ENCODE data around the gene ZCCHC3. TPM values are rescaled to one million over a fixed set of nuclear protein-coding genes. Genes with fewer than 3 reads are reported as not detected.
"Not testable (repeated sequence)": the region's sequence is repeated elsewhere in the genome, so short reads cannot be mapped to it uniquely, and the experiment has no call there.

ZCCHC3 gene, protein sequence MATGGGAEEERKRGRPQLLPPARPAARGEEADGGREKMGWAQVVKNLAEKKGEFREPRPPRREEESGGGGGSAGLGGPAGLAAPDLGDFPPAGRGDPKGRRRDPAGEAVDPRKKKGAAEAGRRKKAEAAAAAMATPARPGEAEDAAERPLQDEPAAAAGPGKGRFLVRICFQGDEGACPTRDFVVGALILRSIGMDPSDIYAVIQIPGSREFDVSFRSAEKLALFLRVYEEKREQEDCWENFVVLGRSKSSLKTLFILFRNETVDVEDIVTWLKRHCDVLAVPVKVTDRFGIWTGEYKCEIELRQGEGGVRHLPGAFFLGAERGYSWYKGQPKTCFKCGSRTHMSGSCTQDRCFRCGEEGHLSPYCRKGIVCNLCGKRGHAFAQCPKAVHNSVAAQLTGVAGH
- total RNA-seq: 10 to 100 TPM; 14.3 to 31.7 (median 20.6) TPM

DNA sequence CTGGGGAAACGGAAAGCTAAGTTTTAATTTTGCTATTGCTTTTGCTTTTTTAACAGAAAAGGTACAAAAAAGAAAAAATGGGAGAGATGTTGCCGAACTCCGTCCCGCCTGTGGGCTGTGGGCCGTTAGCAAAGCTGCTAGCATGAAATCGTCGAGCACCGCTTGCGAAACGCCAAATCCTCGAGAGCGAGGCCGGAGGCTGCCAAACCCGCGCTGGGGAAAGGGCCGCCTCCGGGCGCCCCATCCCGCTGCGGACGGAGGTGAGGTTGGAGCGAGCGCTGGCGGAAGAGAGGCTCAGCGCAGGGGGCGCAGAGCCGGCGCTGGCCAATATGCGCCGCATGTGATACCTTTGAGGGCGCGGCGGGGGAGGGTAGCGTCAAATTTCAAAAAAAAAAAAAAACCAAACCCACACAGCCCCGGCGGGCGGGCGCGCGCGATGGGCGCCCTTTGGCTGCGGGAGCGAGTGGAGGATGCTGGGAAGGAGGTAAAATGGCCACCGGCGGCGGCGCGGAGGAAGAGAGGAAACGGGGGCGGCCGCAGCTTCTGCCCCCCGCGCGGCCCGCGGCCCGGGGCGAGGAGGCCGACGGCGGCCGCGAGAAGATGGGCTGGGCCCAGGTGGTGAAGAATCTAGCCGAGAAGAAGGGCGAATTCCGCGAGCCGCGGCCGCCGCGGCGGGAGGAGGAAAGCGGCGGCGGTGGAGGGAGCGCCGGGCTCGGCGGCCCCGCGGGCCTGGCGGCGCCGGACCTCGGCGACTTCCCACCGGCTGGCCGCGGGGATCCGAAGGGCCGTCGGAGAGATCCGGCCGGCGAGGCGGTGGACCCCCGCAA, at the start of gene ZCCHC3:
Gene ZCCHC3 (plus strand): TSS at position 473 of the 827 bp plus-strand sequence. CDS start 17 bp downstream, at position 490.
- peak; percentile 85 to 96 (median 88) for ATAC-seq (replicated peaks in 6 of 8)
- peak within 1 kb of the TSS; percentile 94 to 95 for H3K27ac ChIP-seq
- H3K4me3 ChIP-seq: peak within 1 kb of the TSS; percentile 56 to 90 (median 70)
- peaks cover 16 to 17% of the 10 kb centered on the region in 2 donors for H3K4me1 ChIP-seq (replicated peaks in 1 of 2)
- WGBS, 10 experiments: 0 to 11% (median 1%) methylated on average over 1 to 21 of the region's 99 CpGs
- in situ Hi-C loops (cut with MboI; ENCODE audit: low pct_unique_long_range_greater_than_20kb in 2 of 9, low sequenced_read_pairs in 9 of 9, unreplicated experiment in 9 of 9): no loop called here

DNA sequence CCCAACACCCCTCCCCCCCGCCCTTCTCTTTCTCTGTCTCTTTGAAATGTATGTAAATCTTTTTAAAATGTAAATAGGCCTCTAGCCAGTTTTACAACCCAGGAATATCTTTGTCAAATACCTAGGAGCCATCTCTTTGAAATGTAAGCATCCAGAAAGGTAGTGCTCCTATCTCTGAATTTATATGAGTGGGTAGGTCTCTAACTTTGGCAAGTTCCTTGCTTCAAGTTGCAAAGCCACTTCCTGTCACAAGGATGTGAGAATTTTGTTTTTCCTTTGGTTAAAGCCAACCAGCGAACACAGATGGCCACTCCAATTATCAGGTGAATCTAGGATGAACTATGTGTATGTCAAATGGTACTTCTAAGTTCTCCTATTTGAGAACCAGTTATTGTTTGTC, 46.0 kb upstream of the ZCCHC3 start:
- no peak for ATAC-seq (replicated peaks in 6 of 8)
- Histone ChIP-seq H3K4me1 (replicated peaks in 1 of 2) (no peaks in the 10 kb centered on the region), H3K4me3 (no peak overlapping the region), H3K27ac (no peak overlapping the region)
- in situ Hi-C loops (cut with MboI; ENCODE audit: low pct_unique_long_range_greater_than_20kb in 2 of 9, low sequenced_read_pairs in 9 of 9, unreplicated experiment in 9 of 9): no loop called here
- 0 to 40% (median 14%) methylated on average over 1 to 2 of the region's 2 CpGs; no CpG with 5 or more reads in 1 of the 10 experiments for WGBS, 10 experiments

DNA sequence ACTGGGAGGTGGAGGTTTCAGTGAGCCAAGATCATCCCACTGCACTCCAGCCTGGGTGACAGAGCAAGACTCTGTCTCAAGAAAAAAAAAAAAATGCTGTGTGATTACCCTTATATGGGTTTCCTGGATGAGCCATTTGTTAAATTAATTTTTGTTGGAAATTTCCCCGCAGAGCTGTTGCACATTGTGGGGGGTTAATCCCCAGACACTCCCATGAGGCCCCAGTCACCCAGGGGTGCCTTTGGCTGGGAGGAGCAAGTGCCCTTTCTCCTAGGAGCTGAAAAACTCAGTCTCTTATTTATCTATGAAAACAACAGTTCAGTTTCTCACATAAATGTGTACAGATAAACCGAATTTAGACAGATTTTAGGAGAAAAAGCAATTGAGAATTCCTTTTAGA, 44.6 kb upstream of the ZCCHC3 start:
- Histone ChIP-seq H3K27ac (no peak overlapping the region), H3K4me1 (replicated peaks in 1 of 2) (no peaks in the 10 kb centered on the region), H3K4me3 (no peak overlapping the region)
- no peak for ATAC-seq (replicated peaks in 6 of 8)
- 24 to 86% (median 63%) methylated on average over 1 to 2 of the region's 2 CpGs; no CpG with 5 or more reads in 3 of the 10 experiments for WGBS, 10 experiments
- in situ Hi-C loops (cut with MboI; ENCODE audit: low pct_unique_long_range_greater_than_20kb in 2 of 9, low sequenced_read_pairs in 9 of 9, unreplicated experiment in 9 of 9): no loop called here

DNA sequence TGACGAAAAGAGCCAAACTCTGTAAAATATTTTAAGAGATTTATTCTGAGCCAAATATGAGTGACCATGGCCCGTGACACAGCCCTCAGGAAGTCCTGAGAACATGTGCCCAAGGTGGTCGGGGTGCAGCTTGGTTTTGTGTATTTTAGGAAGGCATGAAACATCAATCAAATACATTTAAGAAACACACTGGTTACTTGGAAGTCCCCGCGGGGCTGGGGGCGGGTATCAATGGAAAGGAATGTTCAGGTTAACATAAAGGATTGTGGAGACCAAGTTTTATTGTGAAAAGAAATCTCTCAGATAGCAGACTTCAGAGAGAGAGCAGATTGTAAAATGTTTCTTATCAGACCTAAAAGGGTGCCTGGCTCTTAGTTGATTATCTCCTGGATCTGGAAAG, 43.9 kb upstream of the ZCCHC3 start:
- H3K27ac ChIP-seq; in situ Hi-C loops (cut with MboI; ENCODE audit: low pct_unique_long_range_greater_than_20kb in 2 of 9, low sequenced_read_pairs in 9 of 9, unreplicated experiment in 9 of 9); H3K4me1 ChIP-seq (replicated peaks in 1 of 2); H3K4me3 ChIP-seq; ATAC-seq (replicated peaks in 6 of 8): not testable (repeated sequence)
- 0 to 73% (median 63%) methylated on average over 1 to 4 of the region's 6 CpGs; no CpG with 5 or more reads in 5 of the 10 experiments for WGBS, 10 experiments

DNA sequence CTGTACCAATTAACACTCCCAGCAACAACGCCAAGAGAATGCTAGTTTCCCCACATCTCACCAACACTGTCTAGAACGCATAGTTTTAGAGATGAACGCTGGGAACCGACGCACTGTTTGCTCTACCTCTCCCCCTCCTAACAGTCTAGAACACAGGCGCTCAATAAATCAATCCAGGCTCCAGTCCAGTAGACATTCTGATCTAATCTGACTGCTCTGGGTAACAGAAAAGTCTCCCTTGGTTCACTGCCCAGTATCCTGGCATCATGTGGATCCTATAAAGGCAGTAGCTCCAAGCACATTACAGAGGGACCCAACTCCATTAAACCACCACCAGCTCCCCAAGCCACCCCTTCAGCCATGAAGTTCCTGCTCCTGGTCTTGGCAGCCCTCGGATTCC, 40.0 kb upstream of the ZCCHC3 start, which contains the start of gene DEFB132:
Gene DEFB132 (plus strand): TSS at position 306 of the 400 bp plus-strand sequence. CDS start 55 bp downstream, at position 361.
- H3K4me3 ChIP-seq: no peak within 1 kb of the TSS
- in situ Hi-C loops (cut with MboI; ENCODE audit: low pct_unique_long_range_greater_than_20kb in 2 of 9, low sequenced_read_pairs in 9 of 9, unreplicated experiment in 9 of 9): no loop called here
- WGBS, 10 experiments: 0 to 72% (median 58%) methylated on average over 1 to 5 of the region's 7 CpGs; no CpG with 5 or more reads in 2 of the 10 experiments
- no peak within 1 kb of the TSS for H3K27ac ChIP-seq
- ATAC-seq (replicated peaks in 6 of 8): no peak
- H3K4me1 ChIP-seq (replicated peaks in 1 of 2): no peaks in the 10 kb centered on the region

DNA sequence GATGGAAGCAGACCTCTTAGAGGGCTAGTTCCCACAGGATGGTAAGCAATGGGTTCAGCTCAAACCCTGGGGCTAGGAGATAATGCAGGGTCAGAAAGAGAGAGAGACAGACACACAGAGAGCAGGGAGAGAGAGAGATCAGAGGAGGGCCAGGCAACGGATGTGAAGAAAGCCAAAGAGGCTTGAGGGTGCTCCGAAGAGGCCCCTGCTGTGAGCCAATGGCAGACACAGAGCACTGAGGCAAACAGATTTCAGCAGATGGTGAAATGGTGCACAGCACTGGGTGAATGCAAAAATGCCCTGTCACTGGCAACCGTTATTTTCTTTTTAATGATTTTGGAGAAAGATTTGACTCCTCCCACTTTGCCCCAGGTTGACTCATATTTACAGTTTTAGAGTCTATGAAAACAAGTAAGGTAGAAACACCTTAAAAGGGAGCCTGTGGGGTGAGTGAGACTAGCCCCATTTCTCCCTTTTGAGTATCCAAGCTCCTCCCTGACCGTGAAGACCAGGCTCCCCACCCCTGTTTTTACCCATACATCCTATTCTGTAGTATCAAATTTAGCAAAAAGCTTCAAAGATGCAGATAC, 39.0 kb upstream of the ZCCHC3 start:
- Histone ChIP-seq H3K4me3 (no peak overlapping the region), H3K27ac (no peak overlapping the region), H3K4me1 (replicated peaks in 1 of 2) (no peaks in the 10 kb centered on the region)
- in situ Hi-C loops (cut with MboI; ENCODE audit: low pct_unique_long_range_greater_than_20kb in 2 of 9, low sequenced_read_pairs in 9 of 9, unreplicated experiment in 9 of 9): no loop called here
- 27 to 52% (median 40%) methylated on average over 1 to 4 of the region's 4 CpGs; no CpG with 5 or more reads in 3 of the 10 experiments for WGBS, 10 experiments
- no peak for ATAC-seq (replicated peaks in 6 of 8)

DNA sequence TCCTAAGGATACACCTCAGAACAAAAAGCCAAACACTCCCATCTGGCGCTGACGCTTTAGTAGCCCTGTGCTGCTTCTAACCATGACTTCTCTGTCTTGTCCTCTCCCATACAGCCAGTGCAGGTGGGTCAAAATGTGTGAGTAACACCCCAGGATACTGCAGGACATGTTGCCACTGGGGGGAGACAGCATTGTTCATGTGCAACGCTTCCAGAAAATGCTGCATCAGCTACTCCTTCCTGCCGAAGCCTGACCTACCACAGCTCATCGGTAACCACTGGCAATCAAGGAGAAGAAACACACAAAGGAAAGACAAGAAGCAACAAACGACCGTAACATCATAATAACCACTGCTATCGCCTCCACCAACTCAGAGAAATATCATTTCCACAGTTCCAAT, 38.4 kb upstream of the ZCCHC3 start:
- no peaks in the 10 kb centered on the region for H3K4me1 ChIP-seq (replicated peaks in 1 of 2)
- 39 to 100% (median 53%) methylated on average over 3 to 6 of the region's 8 CpGs; no CpG with 5 or more reads in 4 of the 10 experiments for WGBS, 10 experiments
- peak in 2 of 8 experiments; percentile 31 to 59 for ATAC-seq (replicated peaks in 6 of 8)
- H3K4me3 ChIP-seq: no peak overlapping the region
- H3K27ac ChIP-seq: no peak overlapping the region
- in situ Hi-C loops (cut with MboI; ENCODE audit: low pct_unique_long_range_greater_than_20kb in 2 of 9, low sequenced_read_pairs in 9 of 9, unreplicated experiment in 9 of 9): no loop called here

DNA sequence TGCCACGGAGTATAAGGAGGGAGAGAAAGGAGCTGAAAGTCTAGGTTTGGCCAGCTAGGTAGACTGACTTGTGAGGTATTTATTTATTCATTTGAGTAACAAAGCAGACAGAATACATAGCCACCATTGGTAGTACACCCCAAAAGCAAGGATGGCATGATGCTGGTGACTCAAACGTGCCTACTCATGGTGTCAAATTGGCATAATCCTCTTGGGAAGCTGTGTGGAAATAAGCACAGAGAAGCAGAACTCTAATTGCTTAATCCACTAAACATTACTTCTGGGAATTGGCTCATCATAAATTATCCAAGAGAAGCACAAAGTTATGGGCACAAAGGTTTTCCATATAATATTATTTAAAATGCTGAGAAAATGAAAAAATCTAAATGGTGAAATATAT, 37.4 kb upstream of the ZCCHC3 start:
- WGBS, 10 experiments: 0 to 100% (median 59%) methylated on average over 1 to 2 of the region's 2 CpGs; no CpG with 5 or more reads in 3 of the 10 experiments
- in situ Hi-C loops (cut with MboI; ENCODE audit: low pct_unique_long_range_greater_than_20kb in 2 of 9, low sequenced_read_pairs in 9 of 9, unreplicated experiment in 9 of 9): no loop called here
- no peak overlapping the region for H3K27ac ChIP-seq
- no peak overlapping the region for H3K4me3 ChIP-seq
- no peaks in the 10 kb centered on the region for H3K4me1 ChIP-seq (replicated peaks in 1 of 2)
- no peak for ATAC-seq (replicated peaks in 6 of 8)

DNA sequence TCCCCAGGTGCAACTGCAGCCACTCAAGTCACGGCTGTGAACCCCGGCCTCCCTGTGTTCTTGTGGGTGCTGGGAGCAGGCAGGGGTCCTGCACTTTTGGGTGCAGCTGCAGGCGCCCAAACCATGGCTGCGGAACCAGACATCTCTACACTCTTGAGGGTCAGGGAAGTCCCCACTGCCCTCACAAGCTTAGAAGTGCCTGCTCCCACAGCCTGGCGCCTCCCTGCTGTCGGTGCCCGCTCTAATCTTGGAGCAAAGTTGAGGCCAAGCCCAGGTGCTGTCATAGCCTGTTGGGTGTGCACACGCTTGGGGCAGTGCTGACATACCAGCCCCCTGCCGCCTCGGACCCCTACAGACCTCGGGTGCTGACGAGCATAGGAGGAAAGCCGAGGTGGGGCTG, 33.7 kb upstream of the ZCCHC3 start:
- Histone ChIP-seq H3K4me3 (no peak overlapping the region), H3K27ac (no peak overlapping the region), H3K4me1 (replicated peaks in 1 of 2) (peaks cover 5% of the 10 kb centered on the region in 2 donors)
- in situ Hi-C loops (cut with MboI; ENCODE audit: low pct_unique_long_range_greater_than_20kb in 2 of 9, low sequenced_read_pairs in 9 of 9, unreplicated experiment in 9 of 9): no loop called here
- no peak for ATAC-seq (replicated peaks in 6 of 8)
- 100% methylated on average over 1 of the region's 13 CpGs; no CpG with 5 or more reads in 9 of the 10 experiments for WGBS, 10 experiments

DNA sequence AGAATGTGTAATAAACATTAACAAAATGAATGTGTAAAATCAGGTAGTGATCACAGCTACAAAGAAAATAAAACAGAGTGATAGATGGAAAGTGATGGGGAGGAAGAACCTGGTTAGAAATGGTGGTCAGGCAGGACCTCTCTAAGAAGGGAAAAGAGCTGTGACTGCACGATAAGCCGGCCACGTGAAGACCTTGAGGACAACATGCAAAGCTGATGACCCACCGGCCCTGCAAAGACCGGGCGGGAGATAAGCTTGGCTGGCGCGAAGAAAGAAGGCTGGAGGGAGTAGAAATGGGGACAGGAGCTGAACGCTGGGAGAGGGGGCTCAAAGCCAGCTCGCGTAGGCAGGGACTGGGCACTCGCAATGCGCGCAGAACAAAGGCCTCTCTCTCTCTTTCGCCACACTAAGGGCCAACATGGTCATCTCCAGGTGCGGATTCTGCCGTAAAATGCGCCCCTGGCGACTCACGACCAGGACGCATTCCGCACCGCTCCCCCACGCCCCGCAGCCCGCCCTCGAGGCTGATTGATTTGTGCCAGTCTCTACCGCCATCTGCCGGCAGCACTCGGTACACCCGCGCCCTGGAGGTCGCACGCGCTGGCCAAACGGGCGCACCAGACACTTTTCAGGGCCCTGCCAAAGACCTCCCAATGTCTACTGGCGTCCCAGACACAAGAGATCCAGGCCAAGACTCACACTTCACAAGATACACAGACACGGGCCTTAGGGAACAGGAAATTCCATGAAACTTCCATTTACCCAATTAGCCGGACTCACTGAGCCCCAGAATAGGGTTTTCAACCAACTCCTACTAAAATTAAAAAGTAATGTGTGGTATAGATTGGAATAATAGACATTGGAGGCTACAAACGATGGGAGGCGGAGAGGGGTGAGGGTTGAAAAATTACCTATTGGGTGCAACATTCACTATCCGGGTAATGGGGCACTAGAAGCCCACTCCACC, 30.5 kb upstream of the ZCCHC3 start:
- WGBS, 10 experiments: 0 to 67% (median 27%) methylated on average over 4 to 24 of the region's 43 CpGs; no CpG with 5 or more reads in 1 of the 10 experiments
- in situ Hi-C loops (cut with MboI; ENCODE audit: low pct_unique_long_range_greater_than_20kb in 2 of 9, low sequenced_read_pairs in 9 of 9, unreplicated experiment in 9 of 9): no loop called here
- H3K4me1 ChIP-seq (replicated peaks in 1 of 2): peaks cover 5% of the 10 kb centered on the region in 2 donors

DNA sequence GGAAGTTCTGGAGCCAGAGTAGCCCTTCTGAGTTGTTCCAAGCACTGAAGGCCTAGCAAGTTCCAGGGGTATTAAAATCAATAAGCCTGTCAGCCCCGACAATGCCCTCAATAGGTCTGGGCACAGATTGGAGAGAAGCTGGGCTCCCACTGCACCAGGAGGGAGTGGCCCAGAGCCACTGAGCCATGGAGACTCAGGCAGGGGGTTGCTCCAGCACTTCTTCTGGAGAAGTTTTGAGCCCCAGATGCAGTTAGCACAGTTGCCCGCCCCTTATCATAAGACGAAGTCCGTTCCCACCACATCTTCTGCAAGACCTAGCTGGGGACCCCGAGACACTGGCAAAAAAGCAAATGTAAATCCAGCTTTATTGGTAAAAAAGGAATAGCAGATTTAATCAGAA, 26.9 kb upstream of the ZCCHC3 start:
- no peak overlapping the region for H3K4me3 ChIP-seq
- H3K4me1 ChIP-seq (replicated peaks in 1 of 2): peaks cover 5% of the 10 kb centered on the region in 2 donors
- 50 to 80% (median 80%) methylated on average over 1 to 5 of the region's 5 CpGs; no CpG with 5 or more reads in 5 of the 10 experiments for WGBS, 10 experiments
- no peak overlapping the region for H3K27ac ChIP-seq
- ATAC-seq (replicated peaks in 6 of 8): no peak
- in situ Hi-C loops (cut with MboI; ENCODE audit: low pct_unique_long_range_greater_than_20kb in 2 of 9, low sequenced_read_pairs in 9 of 9, unreplicated experiment in 9 of 9): no loop called here

More for the DNA sequence above, 30.5 kb upstream of the ZCCHC3 start:
- peak; percentile 92 to 98 (median 95) for ATAC-seq (replicated peaks in 6 of 8)
- Histone ChIP-seq H3K27ac (peak overlapping the region; percentile 55 to 69), H3K4me3 (peak overlapping the region; percentile 6 to 30 (median 21))

DNA sequence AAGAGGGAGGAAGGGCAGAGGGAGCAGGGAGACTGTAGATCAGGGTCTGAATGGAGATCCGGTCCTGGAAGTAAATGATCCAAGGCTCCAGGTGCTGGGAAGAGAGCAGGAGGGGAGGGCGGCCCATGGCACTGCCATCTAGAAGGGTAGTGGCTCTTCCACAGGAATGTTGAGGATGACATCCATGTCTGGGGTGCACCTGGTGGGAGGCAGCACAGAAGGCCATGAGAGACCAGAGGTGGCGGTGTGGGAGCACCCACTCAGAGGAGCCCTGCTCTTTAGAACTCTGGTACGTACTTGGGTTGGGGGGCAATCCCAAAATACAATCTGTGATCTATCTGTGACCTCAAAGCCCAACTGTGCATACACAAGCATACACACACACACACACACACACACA, 26.3 kb upstream of the ZCCHC3 start:
- in situ Hi-C loops (cut with MboI; ENCODE audit: low pct_unique_long_range_greater_than_20kb in 2 of 9, low sequenced_read_pairs in 9 of 9, unreplicated experiment in 9 of 9): no loop called here
- no CpG with 5 or more reads among the region's 4 CpGs for WGBS, 10 experiments
- H3K27ac ChIP-seq: no peak overlapping the region
- no peak overlapping the region for H3K4me3 ChIP-seq
- no peak for ATAC-seq (replicated peaks in 6 of 8)
- H3K4me1 ChIP-seq (replicated peaks in 1 of 2): peaks cover 5% of the 10 kb centered on the region in 2 donors

All from motor neuron (in vitro differentiated cells).